HG03066 (cell line): ENCODE data around the gene BAG3.
A peak's percentile ranks its signal among the peaks of the same experiment; 100 is the strongest.
"Not testable (repeated sequence)": the region's sequence is repeated elsewhere in the genome, so short reads cannot be mapped to it uniquely, and the experiment has no call there.

Experiments
- ATAC-seq: cut with Tn5 transposase; IDR thresholded peaks from one replicate; pipeline ENCODE4 v1.9.1; 2021; ENCODE audit warnings: low read depth; ENCODE audit not compliant: unreplicated experiment

Gene BAG3

DNA sequence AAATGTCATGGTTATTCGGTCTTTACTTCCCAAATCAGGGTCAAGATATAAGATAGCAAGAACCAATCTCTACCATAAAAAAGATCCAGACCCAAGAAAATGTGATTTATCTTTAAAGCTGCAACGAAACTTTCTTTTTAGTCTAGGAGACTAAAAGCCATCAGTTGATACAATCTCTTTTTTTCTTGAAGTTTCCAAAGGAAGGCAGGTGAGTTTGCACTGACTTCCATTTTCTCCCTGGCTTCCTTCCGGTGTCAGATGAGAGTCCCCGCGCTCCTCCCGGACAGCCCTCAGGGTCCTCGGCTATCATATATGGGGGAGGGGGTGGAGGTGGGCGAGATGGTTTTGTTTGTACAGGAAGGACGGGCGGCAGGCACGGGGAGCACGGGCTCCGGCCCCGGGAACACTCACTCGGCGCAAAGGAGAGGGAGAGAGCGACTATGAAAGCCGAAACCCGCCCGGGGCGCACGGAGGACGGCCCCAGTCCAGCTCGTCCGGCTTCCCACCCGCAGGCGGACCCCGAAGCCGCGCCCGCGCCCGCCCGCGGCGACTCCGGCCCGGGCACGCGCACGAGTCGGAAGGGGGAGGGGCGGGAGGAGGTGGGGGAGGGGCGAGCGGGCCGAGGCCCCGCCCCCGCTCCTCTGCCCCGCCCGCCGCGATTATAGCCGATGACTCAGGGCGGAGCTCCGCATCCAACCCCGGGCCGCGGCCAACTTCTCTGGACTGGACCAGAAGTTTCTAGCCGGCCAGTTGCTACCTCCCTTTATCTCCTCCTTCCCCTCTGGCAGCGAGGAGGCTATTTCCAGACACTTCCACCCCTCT is at the start of gene BAG3:
TSS of gene BAG3 (plus strand) at position 689 of the 822 bp plus-strand sequence. CDS start 296 bp downstream, outside the sequence.
- ATAC-seq: peak; percentile 76

- no peak for ATAC-seq
These were observed 48.7 kb upstream of the BAG3 start for GRCh38 chr10:119602241-119603095.

DNA sequence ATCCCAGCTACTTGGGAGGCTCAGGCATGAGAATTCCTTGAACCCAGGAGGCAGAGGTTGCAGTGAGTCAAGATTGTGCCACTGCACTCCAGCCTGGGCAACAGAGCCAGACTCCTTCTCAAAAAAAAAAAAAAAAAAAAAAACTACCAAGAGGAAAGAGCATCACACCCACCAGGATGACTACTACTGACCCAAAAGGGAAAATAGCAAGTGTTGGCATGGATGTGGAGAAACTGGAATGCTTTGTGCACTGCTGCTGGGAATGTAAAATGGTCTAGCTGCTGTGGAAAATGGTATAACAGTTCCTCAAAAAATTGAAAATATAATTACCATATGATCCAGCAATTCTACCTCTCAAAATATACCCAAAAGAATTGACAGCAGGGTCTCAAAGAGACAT is 46.7 kb upstream of the BAG3 start:
- no peak for ATAC-seq

DNA sequence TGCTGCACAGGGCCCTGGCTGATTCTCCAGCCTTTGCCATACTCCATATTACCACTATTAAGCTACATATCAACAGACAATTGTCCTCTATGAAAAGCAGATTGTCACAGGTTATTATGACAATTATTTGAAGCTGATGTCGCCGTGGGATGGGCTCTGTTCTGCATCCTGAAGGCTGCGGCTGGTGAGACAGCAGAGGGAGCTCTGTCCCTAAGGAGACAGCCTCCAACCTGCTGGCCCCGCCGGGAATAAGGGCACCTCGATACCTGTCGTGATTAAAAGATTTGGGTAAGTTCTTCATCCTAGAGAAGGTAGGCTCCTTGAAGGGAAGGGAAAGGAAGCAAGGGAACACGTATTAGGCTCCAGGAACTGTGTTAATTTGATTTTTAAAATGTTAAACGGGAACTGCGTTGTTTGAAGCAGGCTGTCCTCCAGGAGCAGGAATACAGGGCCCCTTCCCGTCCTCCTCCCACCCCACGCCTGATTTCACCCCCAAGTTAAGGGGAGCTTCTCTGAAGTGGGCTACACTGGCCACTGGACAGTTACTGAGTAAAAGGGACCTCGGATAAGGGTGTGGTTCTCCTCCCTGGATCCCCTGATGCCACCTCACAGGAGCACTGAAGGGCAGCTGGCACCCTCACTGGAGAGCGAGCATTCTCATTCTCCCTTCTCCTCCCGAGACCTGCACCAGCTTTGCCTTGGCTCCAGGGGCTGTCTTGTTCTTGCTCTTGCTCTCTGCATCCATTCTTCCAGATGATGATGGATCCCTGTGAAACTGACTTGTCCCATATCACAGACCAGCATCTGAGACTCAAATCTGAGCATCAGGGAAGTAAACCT is 42.6 kb upstream of the BAG3 start:
- ATAC-seq: no peak

DNA sequence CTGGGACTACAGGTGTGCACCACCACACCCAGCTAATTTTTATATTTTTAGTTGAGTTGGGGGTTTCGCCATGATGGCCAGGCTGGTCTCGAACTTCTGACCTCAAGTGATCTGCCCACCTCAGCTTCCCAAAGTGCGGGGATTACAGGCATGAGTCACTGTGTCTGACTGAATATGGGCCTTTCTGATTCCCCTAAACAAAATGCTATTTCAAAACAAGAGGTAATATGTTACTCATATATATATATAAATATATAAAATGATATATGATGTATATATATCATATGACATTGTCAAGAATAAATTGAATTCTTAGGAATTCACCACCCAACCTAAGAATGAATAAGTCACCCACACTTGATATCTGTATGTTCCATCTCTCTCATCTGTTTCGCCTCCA is 41.7 kb upstream of the BAG3 start:
- no peak for ATAC-seq

GRCh38 chr10:119611433-119611832 is 39.7 kb upstream of the BAG3 start:
- no peak for ATAC-seq

DNA sequence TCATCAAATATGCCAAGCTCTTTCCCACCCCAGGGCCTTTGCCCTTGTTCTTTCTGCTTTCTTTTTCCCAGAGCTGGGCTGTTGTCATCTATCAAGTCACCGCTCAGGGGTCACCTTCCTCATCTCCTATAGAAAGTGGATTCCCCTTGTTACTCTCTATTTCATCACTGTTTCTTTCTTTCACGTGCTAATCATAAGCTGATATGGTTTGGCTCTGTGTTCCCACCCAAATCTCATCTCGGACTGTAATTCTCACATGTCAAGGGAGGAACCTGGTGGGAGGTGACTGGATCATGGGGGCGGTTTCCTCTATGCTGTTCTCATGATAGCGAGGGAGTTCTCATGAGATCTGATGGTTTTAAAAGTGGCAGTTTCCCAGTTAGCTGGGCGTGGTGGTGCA is 37.4 kb upstream of the BAG3 start:
- ATAC-seq: no peak

DNA sequence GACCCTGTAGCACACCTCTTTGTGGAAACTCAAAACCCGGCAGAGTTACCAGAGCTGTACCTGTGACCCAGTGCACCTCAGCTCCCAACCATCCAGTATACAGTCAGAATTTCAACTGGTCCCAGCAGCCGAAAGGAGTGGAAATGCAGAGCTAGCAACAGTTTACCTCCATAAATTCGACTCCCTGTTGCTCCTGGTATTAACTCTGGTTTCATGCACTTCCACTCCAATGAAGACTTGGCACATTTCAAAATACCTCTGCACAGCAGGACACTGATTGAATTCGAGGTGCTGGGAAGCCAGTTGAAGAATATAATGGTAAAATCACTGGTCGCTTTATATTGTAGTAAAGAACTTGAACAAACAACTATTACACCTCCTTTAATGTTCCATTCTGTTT is 36.5 kb upstream of the BAG3 start:
- no peak for ATAC-seq

DNA sequence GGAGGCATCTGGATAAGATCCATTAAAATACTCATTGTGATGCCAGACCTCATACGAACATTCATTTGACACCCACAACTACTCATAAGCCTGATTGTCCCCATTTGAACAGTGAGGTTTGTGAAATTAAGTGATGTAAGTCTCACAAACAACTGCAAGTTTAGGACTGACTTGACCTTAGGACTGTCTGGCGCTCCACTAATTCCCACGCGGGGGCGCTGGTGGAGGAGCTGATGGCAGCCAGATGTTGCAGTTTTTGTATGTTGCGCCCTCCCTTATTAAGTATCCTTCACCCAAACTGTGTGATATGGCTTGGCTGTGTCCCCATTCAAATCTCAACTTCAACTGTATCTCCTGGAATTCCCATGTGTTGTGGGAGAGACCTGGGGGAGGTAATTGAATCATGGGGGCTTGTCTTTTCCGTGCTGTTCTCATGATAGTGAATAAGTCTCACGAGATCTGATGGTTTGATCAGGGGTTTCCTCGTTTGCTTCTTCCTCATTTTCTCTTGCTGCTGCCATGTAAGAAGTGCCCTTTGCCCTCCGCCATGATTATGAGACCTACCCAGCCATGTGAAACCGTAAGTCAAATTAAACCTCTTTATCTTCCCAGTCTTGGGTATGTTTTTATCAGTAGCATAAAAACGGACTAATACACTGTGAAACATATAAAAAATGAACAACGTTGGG is 34.2 kb upstream of the BAG3 start:
- ATAC-seq: no peak

- no peak for ATAC-seq
These were observed 32.0 kb upstream of the BAG3 start for GRCh38 chr10:119619215-119619614.

GRCh38 chr10:119619811-119620210 is 31.4 kb upstream of the BAG3 start:
- not testable (repeated sequence) for ATAC-seq

DNA sequence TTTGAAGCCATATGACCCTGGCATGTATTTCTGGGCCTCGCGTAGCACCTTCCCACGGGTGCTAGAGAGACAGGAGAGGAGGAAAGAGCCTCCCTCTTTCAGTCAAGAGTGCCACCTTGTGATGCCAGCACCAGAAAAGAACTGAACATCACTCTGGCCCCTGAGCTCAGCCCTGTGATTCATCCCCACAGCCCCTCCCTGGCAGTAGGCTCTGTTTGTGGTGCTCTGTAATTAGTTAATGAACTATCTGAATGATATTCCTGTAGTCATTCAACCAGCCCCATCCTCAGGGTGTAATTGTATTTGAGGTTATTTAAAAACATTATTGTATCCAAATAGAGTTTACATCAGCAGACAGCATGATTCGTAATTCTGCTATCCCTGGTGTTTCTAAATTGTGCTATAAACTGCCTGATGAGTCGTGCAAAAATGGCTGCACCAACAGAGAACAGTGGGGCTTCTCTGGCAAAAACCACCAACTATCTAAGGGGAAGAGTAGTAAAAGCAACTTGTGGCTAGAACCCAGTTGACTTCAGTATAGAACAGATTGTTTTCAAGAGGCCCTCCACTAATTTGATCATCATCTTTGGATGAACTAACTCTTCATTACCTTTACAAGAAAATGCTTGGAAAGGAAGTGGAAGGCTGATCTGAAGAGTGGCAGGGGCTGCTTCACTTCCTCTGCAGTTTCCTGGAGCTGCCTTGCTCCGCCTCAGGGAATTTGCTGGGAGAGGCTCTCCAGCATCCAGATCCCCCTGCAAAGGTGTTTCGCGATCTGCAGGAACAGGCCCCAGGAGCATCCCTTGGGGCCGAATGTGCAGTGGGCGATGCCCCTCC is 30.7 kb upstream of the BAG3 start:
- ATAC-seq: no peak

- no peak for ATAC-seq
These were observed 30.1 kb upstream of the BAG3 start for GRCh38 chr10:119621078-119621384.

GRCh38 chr10:119625570-119626280 is 25.5 kb upstream of the BAG3 start:
- no peak for ATAC-seq

DNA sequence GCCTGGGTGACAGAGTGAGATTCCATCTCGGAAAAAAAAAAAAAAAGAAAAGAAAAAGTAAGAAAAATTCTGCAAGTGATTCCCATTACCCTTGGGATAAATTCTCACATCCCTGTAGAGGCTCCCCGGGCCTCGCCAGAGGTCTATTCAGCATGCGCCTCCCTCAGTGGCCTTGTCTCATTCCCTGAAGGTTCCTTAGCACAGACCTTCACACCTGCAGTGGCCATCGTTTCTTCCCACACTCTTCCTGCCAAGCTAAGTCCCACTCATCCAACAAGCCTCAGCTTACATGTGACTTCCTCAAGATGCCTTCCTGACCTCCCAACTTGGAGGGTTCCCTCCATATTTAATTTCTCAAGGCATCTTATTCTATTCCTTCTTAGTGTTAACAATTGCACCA is 20.9 kb upstream of the BAG3 start:
- ATAC-seq: no peak

DNA sequence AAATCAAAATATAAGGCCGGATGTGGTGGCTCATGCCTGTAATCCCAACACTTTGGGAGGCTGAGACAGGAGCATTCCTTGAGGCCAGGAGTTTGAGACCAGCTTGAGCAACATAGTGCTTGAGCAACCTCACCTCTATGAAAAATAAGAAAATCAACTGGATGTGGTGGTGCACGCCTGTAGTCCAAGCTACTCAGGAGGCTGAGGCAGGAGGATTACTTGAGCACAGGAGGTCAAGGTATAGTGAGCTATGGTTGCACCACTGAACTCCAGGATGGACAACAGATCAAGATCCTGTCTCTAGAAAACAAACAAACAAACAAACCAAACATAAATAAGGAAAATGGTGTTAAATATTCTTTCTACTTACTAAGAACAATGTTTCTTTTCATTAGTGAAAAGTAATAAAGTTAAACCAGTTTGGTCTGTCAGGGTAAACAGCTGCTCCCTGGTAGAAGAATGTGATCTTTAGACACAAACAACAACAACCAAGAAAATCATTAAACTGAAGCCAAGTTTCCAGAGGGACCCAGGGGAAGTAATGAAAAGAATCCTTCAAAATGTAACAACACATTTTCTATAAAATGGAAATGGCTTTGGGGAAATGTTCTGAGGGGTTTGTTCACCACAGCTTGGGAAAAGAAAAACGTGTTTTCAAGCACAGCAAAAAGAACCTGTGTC is 17.5 kb upstream of the BAG3 start:
- ATAC-seq: no peak

DNA sequence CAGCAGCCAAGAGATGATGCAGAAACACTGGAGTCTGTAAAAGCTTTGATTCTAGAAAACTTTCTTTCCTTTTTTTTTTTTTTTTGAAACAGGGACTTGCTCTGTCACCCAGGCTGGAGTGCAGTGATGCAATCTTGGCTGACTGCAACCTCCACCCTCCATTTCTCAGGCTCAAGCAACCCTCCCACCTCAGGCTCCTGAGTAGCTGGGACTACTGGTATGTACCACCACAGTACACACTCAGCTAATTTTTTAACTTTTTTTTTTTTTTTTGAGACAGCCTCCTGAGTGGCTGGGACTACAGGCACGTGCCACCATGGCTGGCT is 17.0 kb upstream of the BAG3 start:
- no peak for ATAC-seq

DNA sequence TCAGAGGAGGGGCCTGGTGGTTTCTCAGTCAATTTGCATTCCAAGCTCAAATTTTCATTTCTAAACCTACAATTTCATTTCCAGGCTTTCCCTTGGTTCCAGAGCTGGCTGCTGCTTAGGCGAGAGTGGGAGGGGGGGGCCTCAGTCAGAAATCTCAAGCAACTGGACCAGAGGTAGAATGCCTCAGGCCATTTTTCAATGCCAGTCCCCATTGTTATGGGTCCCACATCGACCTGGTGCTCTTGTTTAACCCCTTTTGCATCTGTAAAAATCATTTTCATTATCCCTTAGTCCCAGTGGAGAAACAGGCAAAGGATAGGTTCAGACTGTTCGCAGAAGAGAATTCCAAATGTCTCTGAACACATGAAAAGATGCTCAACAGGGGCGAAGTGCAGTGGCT is 13.5 kb upstream of the BAG3 start:
- no peak for ATAC-seq

GRCh38 chr10:119638982-119639381 is 12.2 kb upstream of the BAG3 start:
- ATAC-seq: no peak
